SK-N-MC (cell line): ENCODE data around the gene ZNF787.

Experiments used
- DNase-seq: peaks from one replicate; pipeline ENCODE4 v3.0.0-alpha.2; 2011; ENCODE audit warnings: low read depth, low spot score
- H3K27ac ChIP-seq: fragments of 200-600 bp; sonication (generic); 2 replicates; pipeline ENCODE4 v1.5.1; 2016; ENCODE audit warnings: mixed run types
- H3K36me3 ChIP-seq: fragments of 200-600 bp; sonication (generic); 2 replicates; pipeline ENCODE4 v1.6.1; 2017; ENCODE audit warnings: antibody characterized with exemption, low read length, mixed read lengths; ENCODE audit not compliant: insufficient read depth
- H3K4me3 ChIP-seq: fragments of 200-600 bp; sonication (generic); 2 replicates; pipeline ENCODE4 v1.5.1; 2016
- H3K9ac ChIP-seq: fragments of 200-600 bp; sonication (generic); 2 replicates; pipeline ENCODE4 v1.8.0; 2017; ENCODE audit warnings: mixed run types, mixed read lengths; ENCODE audit not compliant: insufficient read length
- H3K9me3 ChIP-seq: fragments of 200-600 bp; sonication (generic); 2 replicates; pipeline ENCODE4 v1.6.1; 2017; ENCODE audit warnings: low read depth, mild to moderate bottlenecking, antibody characterized with exemption, low read length, moderate library complexity, mixed read lengths
- EZH2 ChIP-seq: fragments of 200-600 bp; sonication (generic); IDR thresholded peaks from one replicate; pipeline ENCODE4 v1.6.1; 2017; ENCODE audit warnings: antibody characterized with exemption
- FOXP2 ChIP-seq: optimal IDR thresholded peaks from 2 replicates; pipeline ENCODE3; 2011; ENCODE audit warnings: mild to moderate bottlenecking, moderate library complexity; ENCODE audit not compliant: insufficient read depth; ENCODE audit errors: extremely low read length, control extremely low read depth
- POLR2AphosphoS5 ChIP-seq: IDR thresholded peaks from 2 replicates; pipeline ENCODE4 v1.6.1; 2012; ENCODE audit warnings: mild to moderate bottlenecking, low read depth, low read length, borderline replicate concordance

ZNF787 gene

DNA sequence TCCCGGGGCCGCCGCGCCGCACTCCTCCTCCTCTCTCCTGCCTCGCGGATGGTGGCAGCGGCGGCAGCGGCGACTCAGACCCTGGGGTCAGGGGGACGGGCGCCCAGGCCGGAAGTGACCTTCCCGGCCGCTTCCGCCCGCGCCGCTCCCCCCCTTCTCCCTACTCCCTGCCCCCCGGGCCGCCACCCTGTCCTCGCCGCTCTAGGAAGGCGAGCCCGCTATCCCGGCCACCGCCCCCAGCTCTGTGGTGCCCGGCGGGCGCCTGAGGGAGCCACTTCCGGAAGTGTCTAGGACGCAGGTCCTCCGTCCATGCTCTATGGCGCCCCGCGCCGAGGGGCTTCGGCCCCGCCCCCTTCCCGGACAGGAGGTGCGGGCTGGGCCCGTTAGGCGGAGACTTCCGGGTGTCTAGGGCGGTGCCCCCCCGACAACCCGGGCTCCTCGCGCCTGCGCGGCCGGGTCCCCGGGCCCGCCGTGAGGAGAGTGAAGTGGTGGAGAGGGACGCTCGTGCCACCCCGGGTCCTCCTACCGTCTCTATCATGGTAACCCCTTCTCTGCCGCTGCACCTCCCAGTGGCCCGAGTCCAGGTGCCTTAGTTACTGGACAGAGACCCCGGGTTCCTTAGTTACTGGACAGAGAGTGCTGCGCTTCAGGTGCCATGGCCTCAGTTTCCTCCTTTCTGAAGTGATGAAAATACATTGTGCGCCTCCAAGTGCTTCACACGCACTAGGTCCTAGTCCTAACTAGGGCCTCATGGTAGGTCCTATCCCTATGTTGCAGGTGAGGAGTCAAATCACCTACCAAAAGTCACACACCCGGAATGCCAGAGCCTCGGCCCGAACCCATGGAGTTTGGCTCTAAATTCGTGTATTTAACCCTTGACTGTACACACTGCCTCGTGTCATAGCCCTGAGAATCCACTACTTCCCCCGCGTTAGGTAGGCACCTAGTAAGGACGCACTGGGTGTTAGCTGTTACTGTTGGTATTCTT lies at the start of gene ZNF787:
Gene ZNF787, minus strand, starts transcription at position 116 of the 988 bp plus-strand sequence. CDS start 18,078 bp downstream, outside the sequence.
- Histone ChIP-seq H3K36me3 (no peaks in the 10 kb centered on the region), H3K9me3 (no peaks in the 10 kb centered on the region), H3K9ac (peak within 1 kb of the TSS; percentile 98), H3K27ac (peak within 1 kb of the TSS; percentile 90), H3K4me3 (peak within 1 kb of the TSS; percentile 92)
- DNase-seq, result peak; percentile 64
- no peak for TF ChIP-seq FOXP2
- TF ChIP-seq EZH2, result no peak
- TF ChIP-seq POLR2AphosphoS5, result peak; percentile 62; the same call in 1 of the 2 replicates

GRCh38 chr19:56170261-56170660 lies 49.2 kb upstream of the ZNF787 start:
- no peak overlapping the region for H3K27ac ChIP-seq
- DNase-seq, result no peak
- TF ChIP-seq POLR2AphosphoS5 (no peak), EZH2 (no peak), FOXP2 (no peak)
- H3K36me3 ChIP-seq, result no peaks in the 10 kb centered on the region
- H3K9ac ChIP-seq, result no peak overlapping the region
- H3K4me3 ChIP-seq, result no peak overlapping the region
- no peaks in the 10 kb centered on the region for H3K9me3 ChIP-seq

DNA sequence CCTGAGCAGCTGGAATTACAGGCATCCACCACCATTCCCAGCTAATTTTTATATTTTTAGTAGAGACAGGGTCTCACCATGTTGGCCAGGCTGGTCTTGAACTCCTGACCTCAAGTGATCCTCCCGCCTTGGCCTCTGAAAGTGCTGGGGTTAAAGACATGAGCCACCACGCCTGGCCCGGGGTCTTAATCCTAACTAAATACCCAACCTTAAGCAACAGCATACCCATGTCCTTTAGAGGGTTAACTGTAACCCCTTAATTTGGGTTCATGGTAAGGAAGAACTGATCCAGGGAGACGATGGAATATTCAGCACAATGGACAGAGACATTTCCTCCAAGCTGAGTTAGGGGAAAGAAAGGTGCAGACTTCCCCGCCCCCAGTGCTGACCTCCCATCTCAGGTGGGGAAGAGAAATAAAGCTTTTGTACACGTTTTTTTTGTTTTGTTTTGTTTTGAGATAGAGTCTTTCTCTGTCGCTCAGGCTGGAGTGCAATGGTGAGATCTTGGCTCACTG lies 46.0 kb upstream of the ZNF787 start:
- H3K27ac ChIP-seq, result no peak overlapping the region
- TF ChIP-seq POLR2AphosphoS5, result no peak
- no peak for TF ChIP-seq FOXP2
- TF ChIP-seq EZH2, result no peak
- H3K9me3 ChIP-seq, result no peaks in the 10 kb centered on the region
- H3K36me3 ChIP-seq, result no peaks in the 10 kb centered on the region
- no peak for DNase-seq
- no peak overlapping the region for H3K4me3 ChIP-seq
- no peak overlapping the region for H3K9ac ChIP-seq

DNA sequence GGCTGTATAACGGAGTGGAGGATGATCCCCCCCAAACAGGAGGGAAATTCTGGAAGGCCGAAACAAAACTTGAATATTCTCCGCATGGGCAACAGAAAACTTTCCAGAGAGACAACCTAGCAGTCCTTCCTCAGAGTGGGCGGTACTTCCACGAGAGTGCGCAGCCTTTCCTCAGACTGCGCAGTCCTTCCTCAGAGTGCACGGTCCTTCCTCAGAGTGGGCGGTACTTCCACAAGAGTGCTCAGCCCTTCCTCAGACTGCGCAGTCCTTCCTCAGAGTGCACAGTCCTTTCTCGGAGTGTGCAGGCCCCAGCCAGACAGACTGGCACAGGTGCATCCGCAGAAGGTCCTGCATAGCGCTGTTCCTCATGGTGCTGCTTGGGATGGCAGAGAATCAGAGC lies 42.0 kb upstream of the ZNF787 start:
- Histone ChIP-seq H3K4me3 (no peak overlapping the region), H3K9me3 (no peaks in the 10 kb centered on the region), H3K9ac (no peak overlapping the region), H3K36me3 (peaks cover 7% of the 10 kb centered on the region; the same call in 1 of the 2 replicates), H3K27ac (no peak overlapping the region)
- TF ChIP-seq FOXP2 (no peak), POLR2AphosphoS5 (no peak), EZH2 (no peak)
- DNase-seq, result no peak

DNA sequence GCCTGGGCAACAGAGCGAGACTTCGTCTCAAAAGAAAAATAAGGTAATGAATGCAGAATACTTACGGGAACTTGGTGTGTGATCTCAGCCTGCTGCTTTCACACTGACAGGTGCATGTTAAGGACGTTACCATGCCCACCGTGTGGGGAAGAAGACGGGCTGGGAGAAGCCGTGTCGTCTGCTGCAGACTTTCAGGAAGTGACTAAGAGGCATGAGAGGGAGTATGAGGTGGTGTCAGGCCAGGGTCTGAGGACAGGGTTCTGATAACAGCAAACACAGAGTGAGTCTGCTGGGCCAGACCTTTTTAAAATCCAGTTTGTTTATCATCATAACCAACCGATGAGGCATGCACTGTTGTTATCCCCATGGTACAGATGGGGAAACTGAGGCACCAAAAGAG lies 41.2 kb upstream of the ZNF787 start:
- Histone ChIP-seq H3K4me3 (no peak overlapping the region), H3K27ac (no peak overlapping the region), H3K9ac (no peak overlapping the region), H3K9me3 (no peaks in the 10 kb centered on the region), H3K36me3 (peaks cover 7% of the 10 kb centered on the region; the same call in 1 of the 2 replicates)
- TF ChIP-seq FOXP2 (no peak), EZH2 (no peak), POLR2AphosphoS5 (no peak)
- no peak for DNase-seq

GRCh38 chr19:56161534-56161933 lies 40.4 kb upstream of the ZNF787 start:
- Histone ChIP-seq H3K9ac (no peak overlapping the region), H3K9me3 (no peaks in the 10 kb centered on the region), H3K36me3 (peaks cover 7% of the 10 kb centered on the region; the same call in 1 of the 2 replicates), H3K27ac (no peak overlapping the region), H3K4me3 (no peak overlapping the region)
- TF ChIP-seq EZH2 (no peak), FOXP2 (no peak), POLR2AphosphoS5 (no peak)
- no peak for DNase-seq

- Histone ChIP-seq H3K4me3 (no peak overlapping the region), H3K27ac (no peak overlapping the region), H3K9me3 (no peaks in the 10 kb centered on the region), H3K9ac (no peak overlapping the region), H3K36me3 (peaks cover 16% of the 10 kb centered on the region; the same call in 1 of the 2 replicates)
- TF ChIP-seq FOXP2 (no peak), POLR2AphosphoS5 (no peak), EZH2 (no peak)
- no peak for DNase-seq
Measured at GRCh38 chr19:56159622-56160271, 38.7 kb upstream of the ZNF787 start.
